ENCODE measurements around the gene PBX1. TPM values are rescaled to one million over a fixed set of nuclear protein-coding genes. Genes with fewer than 3 reads are reported as not detected.

PBX1 gene
- polyA plus RNA-seq, 3 donors, result 0.07 TPM; not detected in 2

DNA sequence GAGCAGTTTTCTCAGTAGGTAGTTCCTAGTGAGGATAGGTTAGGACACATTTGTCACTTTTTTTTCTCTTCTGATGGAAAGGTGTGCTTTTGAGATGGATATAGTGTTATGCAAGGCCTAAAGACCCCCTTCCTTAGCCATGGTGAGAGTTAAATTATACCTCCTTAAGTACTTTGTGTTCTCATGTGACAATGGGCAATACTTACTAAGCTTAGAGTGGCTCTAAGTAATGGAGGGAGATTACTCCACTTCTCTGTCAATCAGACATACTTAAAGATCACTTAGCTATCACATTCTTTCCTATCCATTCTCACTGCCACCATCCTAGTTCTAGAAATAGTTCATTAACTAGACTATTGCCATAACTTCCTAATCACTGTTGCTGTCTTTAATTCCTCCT is 265.6 kb downstream of the PBX1 start:
- Histone ChIP-seq H3K36me3 (replicated peaks in 1 of 2; ENCODE audit: control insufficient read depth in 1 of 2, insufficient read depth in 2 of 2, low read length in 2 of 2) (no peaks in the 10 kb centered on the region), H2AFZ (ENCODE audit: insufficient read depth, low read depth, low read length, poor library complexity, severe bottlenecking) (no peak overlapping the region), H3K27me3 (ENCODE audit: control insufficient read depth in 2 of 2, insufficient read depth in 2 of 2, low read length in 2 of 2) (no peaks in the 10 kb centered on the region), H3K27ac (ENCODE audit: low read depth in 1 of 2, low read length in 2 of 2) (no peak overlapping the region), H3K4me1 (ENCODE audit: control insufficient read depth in 1 of 2, insufficient read depth in 2 of 2, low read length in 2 of 2) (no peaks in the 10 kb centered on the region), H3K9me3 (replicated peaks in 1 of 2; ENCODE audit: control insufficient read depth in 1 of 2, insufficient read depth in 1 of 2, low read length in 2 of 2) (peaks cover 0 to 4% of the 10 kb centered on the region in 2 donors), H3K4me2 (replicated peaks; ENCODE audit: extremely low read depth, low read length, poor library complexity, severe bottlenecking) (no peak overlapping the region), H4K20me1 (ENCODE audit: insufficient read depth, low read length) (no peaks in the 10 kb centered on the region), H3K4me3 (replicated peaks in 1 of 3; ENCODE audit: low read depth in 2 of 3, low read length in 3 of 3) (no peak overlapping the region), H3K79me2 (ENCODE audit: insufficient read depth, low read length) (no peaks in the 10 kb centered on the region), H3K9ac (ENCODE audit: insufficient read depth, low read length, poor library complexity, severe bottlenecking) (no peak overlapping the region)
- peaks cover 0 to 10% (median 2%) of the 10 kb centered on the region in 7 donors for H3K9me3 Mint-ChIP-seq
- TF ChIP-seq, protein P1, sequence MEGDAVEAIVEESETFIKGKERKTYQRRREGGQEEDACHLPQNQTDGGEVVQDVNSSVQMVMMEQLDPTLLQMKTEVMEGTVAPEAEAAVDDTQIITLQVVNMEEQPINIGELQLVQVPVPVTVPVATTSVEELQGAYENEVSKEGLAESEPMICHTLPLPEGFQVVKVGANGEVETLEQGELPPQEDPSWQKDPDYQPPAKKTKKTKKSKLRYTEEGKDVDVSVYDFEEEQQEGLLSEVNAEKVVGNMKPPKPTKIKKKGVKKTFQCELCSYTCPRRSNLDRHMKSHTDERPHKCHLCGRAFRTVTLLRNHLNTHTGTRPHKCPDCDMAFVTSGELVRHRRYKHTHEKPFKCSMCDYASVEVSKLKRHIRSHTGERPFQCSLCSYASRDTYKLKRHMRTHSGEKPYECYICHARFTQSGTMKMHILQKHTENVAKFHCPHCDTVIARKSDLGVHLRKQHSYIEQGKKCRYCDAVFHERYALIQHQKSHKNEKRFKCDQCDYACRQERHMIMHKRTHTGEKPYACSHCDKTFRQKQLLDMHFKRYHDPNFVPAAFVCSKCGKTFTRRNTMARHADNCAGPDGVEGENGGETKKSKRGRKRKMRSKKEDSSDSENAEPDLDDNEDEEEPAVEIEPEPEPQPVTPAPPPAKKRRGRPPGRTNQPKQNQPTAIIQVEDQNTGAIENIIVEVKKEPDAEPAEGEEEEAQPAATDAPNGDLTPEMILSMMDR (IDR thresholded peaks at IDR 0.05), result no peak
- DNase-seq, result no peak
- no peaks in the 10 kb centered on the region for H3K36me3 Mint-ChIP-seq
- H3K27ac Mint-ChIP-seq, result no peak overlapping the region
- peaks cover 0 to 5% (median 0%) of the 10 kb centered on the region in 3 donors for H3K27me3 Mint-ChIP-seq (ENCODE audit: low read depth in 3 of 3)
- intact Hi-C loops (cut with micrococcal nuclease), result no loop called here
- H3K4me3 Mint-ChIP-seq, result no peak overlapping the region
- no peaks in the 10 kb centered on the region for H3K4me1 Mint-ChIP-seq

DNA sequence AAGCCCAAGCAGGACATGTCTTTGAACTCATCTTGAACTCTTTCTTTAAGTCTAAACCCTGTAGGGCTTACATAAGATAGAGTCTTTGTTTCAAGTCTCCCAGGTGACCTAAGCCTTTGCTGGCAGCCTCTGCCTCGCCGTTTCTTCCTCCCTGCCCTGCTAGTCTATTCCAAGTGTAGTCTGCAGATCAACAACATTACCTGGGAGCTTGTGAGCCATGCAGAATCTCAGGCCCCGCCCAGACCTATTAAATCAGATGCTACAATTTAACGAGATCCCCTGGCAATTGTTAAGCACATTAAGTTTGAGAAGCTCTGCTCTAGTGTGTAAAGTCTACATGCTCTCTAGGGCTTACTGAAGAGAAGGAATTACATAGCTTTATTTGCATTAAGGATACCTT is 271.6 kb downstream of the PBX1 start:
- Histone ChIP-seq H3K9me3 (replicated peaks in 1 of 2; ENCODE audit: control insufficient read depth in 1 of 2, insufficient read depth in 1 of 2, low read length in 2 of 2) (no peaks in the 10 kb centered on the region), H3K4me3 (replicated peaks in 1 of 3; ENCODE audit: low read depth in 2 of 3, low read length in 3 of 3) (no peak overlapping the region), H4K20me1 (ENCODE audit: insufficient read depth, low read length) (no peaks in the 10 kb centered on the region), H2AFZ (ENCODE audit: insufficient read depth, low read depth, low read length, poor library complexity, severe bottlenecking) (no peak overlapping the region), H3K27me3 (ENCODE audit: control insufficient read depth in 2 of 2, insufficient read depth in 2 of 2, low read length in 2 of 2) (no peaks in the 10 kb centered on the region), H3K4me2 (replicated peaks; ENCODE audit: extremely low read depth, low read length, poor library complexity, severe bottlenecking) (no peak overlapping the region), H3K9ac (ENCODE audit: insufficient read depth, low read length, poor library complexity, severe bottlenecking) (no peak overlapping the region), H3K4me1 (ENCODE audit: control insufficient read depth in 1 of 2, insufficient read depth in 2 of 2, low read length in 2 of 2) (no peaks in the 10 kb centered on the region), H3K36me3 (replicated peaks in 1 of 2; ENCODE audit: control insufficient read depth in 1 of 2, insufficient read depth in 2 of 2, low read length in 2 of 2) (no peaks in the 10 kb centered on the region), H3K27ac (ENCODE audit: low read depth in 1 of 2, low read length in 2 of 2) (no peak overlapping the region), H3K79me2 (ENCODE audit: insufficient read depth, low read length) (no peaks in the 10 kb centered on the region)
- H3K4me1 Mint-ChIP-seq, result no peaks in the 10 kb centered on the region
- intact Hi-C loops (cut with micrococcal nuclease), result no loop called here
- TF ChIP-seq, protein P1 (IDR thresholded peaks at IDR 0.05), result no peak
- no peak overlapping the region for H3K4me3 Mint-ChIP-seq
- 100% methylated on average over 2 of the region's 4 CpGs for WGBS (ENCODE audit: insufficient coverage)
- H3K9me3 Mint-ChIP-seq, result peaks cover 0 to 3% (median 0%) of the 10 kb centered on the region in 7 donors
- H3K27ac Mint-ChIP-seq, result no peak overlapping the region
- no peak for DNase-seq
- no peaks in the 10 kb centered on the region for H3K36me3 Mint-ChIP-seq
- H3K27me3 Mint-ChIP-seq (ENCODE audit: low read depth in 3 of 3), result no peaks in the 10 kb centered on the region

All from CD14-positive monocyte (primary cell).